Activated CD8-positive, alpha-beta T cell treated with anti-CD3 and anti-CD28 coated beads, Interleukin-2, amount 10 ng/mL, durations not matched to agents 7 days and 5 days (primary cell): ENCODE results near the gene C1GALT1. TPM values are rescaled to one million over a fixed set of nuclear protein-coding genes. Genes with fewer than 3 reads are reported as not detected.
"Not testable (repeated sequence)": the region's sequence is repeated elsewhere in the genome, so short reads cannot be mapped to it uniquely, and the experiment has no call there.

Experiments
- ATAC-seq: fragments of 150-1000 bp; cut with Tn5 transposase; one replicate; pipeline ENCODE4 v1.10.0; 2021; ENCODE audit warnings: moderate library complexity
- CTCF ChIA-PET: fragments of 350-600 bp; sonication (Branson Sonifier 250); formaldehyde crosslinking; loops from one replicate; lab custom pipeline; 2021; ENCODE audit warnings: antibody characterized with exemption; lab: Charles Lee
- POLR2A ChIA-PET: fragments of 350-600 bp; sonication (Branson Sonifier 250); formaldehyde crosslinking; loops from one replicate; lab custom pipeline; 2021; ENCODE audit warnings: antibody characterized with exemption; lab: Charles Lee
- DNase-seq: peaks from one replicate; pipeline ENCODE4 v3.0.0-alpha.2; 2020
- H3K27ac Mint-ChIP-seq: one replicate; pipeline ENCODE4 v1.8.0; 2021; ENCODE audit warnings: mild to moderate bottlenecking, mixed read lengths
- H3K27me3 Mint-ChIP-seq: one replicate; pipeline ENCODE4 v1.8.0; 2021; ENCODE audit warnings: low read depth, mixed read lengths
- H3K36me3 Mint-ChIP-seq: one replicate; pipeline ENCODE4 v1.8.0; 2021; ENCODE audit warnings: low read depth, mixed read lengths
- H3K4me1 Mint-ChIP-seq: one replicate; pipeline ENCODE4 v1.8.0; 2021; ENCODE audit warnings: low read depth, mixed read lengths
- H3K4me3 Mint-ChIP-seq: one replicate; pipeline ENCODE4 v1.8.0; 2021; ENCODE audit warnings: mild to moderate bottlenecking, mixed read lengths
- H3K9me3 Mint-ChIP-seq: one replicate; pipeline ENCODE4 v1.8.0; 2022; ENCODE audit warnings: mixed read lengths; ENCODE audit not compliant: insufficient read depth
- total RNA-seq, 2 experiments: library from RNA; stranded (reverse); gene quantifications; one replicate each; pipeline ENCODE4 v1.2.3, GENCODE V29; 2021

The C1GALT1 gene
- total RNA-seq, 2 experiments from 2014 or later, result 47.4 to 50.7 TPM

DNA sequence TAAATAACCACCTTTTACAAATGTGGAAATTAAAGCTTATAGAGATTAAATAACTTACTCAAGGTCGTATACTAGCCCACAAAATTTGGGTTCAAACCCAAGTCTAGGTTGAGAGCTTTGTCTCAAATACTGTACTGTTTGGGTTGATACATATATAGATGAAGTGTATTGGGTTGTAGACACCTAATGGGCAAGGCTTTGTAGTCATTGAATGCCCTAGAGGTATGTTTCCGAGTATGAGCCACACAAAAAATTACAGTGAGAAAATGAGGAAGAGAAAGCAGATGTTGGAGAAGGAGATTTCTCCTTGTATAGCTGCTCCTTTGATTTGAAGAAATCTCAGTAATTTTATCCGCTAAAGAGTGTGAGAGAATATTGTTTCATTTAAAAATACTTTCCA, 60.6 kb downstream of the C1GALT1 start:
- Mint-ChIP-seq H3K27me3 (no peaks in the 10 kb centered on the region), H3K27ac (no peak overlapping the region), H3K4me3 (no peak overlapping the region), H3K9me3 (no peaks in the 10 kb centered on the region), H3K36me3 (peaks cover 67% of the 10 kb centered on the region), H3K4me1 (peaks cover 6% of the 10 kb centered on the region)
- CTCF ChIA-PET, result interaction anchor here (0.9 to 1.0 kb wide), 2 partner anchors 11 to 13 kb away, joined by 3 to 5 read pairs; no protein-coding TSS in a partner anchor
- ATAC-seq, result no peak
- no peak for DNase-seq
- POLR2A ChIA-PET, result no interaction called here

DNA sequence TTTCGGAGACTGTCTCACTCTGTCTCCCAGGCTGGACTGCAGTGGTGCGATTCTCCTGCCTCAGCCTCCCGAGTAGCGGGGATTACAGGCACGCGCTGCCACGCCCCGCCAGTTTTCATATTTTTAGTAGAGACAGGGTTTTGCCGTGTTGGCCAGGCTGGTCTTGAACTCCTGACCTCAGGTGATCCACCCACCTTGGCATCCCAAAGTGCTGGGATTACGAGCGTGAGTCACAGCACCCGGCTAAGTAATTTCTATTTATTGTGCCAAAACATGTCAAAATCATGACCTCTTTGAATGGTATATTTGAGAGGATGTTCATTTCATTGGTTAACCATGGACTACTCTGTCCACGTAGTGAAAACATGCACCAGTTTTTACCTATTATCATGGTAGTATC, 62.9 kb downstream of the C1GALT1 start:
- POLR2A ChIA-PET, H3K27ac Mint-ChIP-seq, H3K27me3 Mint-ChIP-seq, DNase-seq, CTCF ChIA-PET, ATAC-seq, H3K4me1 Mint-ChIP-seq, H3K4me3 Mint-ChIP-seq, H3K9me3 Mint-ChIP-seq: not testable (repeated sequence)
- peaks cover 49% of the 10 kb centered on the region for H3K36me3 Mint-ChIP-seq

DNA sequence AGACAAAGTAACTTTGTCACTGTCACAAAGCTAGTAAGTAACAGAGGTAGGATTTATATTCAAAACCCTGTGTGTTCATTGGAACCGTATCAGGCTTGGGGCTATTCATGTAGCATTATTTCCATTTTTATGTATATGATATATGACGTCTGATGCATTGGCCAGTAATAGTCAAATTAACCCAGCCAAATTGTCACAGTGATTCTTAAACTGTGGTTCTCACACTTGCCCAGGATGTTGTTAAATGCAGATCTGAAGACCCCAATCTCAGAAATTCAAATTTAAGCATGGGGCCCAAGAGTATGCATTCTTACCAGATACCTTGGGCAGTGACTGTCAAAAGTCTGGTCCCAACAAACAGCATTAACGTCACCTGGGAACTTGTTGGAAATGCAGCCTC, 63.9 kb downstream of the C1GALT1 start:
- DNase-seq, result no peak
- no peak for ATAC-seq
- no peak overlapping the region for H3K4me3 Mint-ChIP-seq
- peaks cover 51% of the 10 kb centered on the region for H3K36me3 Mint-ChIP-seq
- peaks cover 8% of the 10 kb centered on the region for H3K4me1 Mint-ChIP-seq
- no peak overlapping the region for H3K27ac Mint-ChIP-seq
- H3K27me3 Mint-ChIP-seq, result no peaks in the 10 kb centered on the region
- ChIA-PET POLR2A (interaction anchor here (0.9 kb wide), 1 partner anchor 133 kb away, joined by 3 read pairs; no protein-coding TSS in a partner anchor), CTCF (no interaction called here)
- no peaks in the 10 kb centered on the region for H3K9me3 Mint-ChIP-seq

DNA sequence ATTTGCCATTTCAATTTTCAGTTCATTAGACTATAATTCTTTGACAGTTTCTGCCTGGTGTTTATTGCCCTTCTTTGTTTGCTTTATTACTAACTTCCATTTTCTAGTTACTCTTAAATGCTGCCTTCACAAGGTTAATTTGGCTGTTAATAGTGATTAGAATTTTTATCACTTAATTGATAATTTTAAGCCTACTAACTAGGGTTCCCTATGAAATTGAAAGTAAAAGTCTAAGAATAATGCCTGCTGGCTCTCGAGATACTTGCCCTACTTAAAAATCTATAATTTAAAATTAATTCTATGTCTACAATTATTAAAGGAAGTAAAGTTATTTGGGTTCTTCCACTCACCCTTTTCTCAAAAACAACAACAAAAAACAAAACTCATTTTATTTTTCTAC, 65.3 kb downstream of the C1GALT1 start:
- ChIA-PET POLR2A (no interaction called here), CTCF (no interaction called here)
- Mint-ChIP-seq H3K27ac (no peak overlapping the region), H3K4me3 (peak overlapping the region; percentile 40), H3K36me3 (peaks cover 54% of the 10 kb centered on the region), H3K27me3 (no peaks in the 10 kb centered on the region), H3K4me1 (peaks cover 8% of the 10 kb centered on the region), H3K9me3 (no peaks in the 10 kb centered on the region)
- ATAC-seq (no peak), DNase-seq (no peak)

DNA sequence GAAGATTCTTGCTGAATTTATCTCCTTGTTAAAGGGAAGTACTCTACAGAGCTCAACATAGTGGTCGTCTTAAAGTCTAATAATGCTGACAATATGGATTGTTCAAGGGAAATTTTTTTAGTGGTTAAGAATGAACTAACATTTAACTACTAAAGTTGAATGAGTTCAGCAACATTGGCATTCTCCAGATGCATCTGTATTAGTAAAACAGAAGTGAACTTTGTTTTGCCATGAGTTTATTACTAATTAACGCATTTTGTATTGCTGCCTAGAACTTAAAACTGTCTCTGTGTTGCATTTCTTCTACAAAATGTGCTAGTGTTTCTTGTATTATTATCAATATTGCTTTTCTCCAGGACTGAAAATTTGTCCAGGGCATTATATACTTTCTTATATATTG, 67.5 kb downstream of the C1GALT1 start:
- ChIA-PET POLR2A (no interaction called here), CTCF (interaction anchor here (0.9 to 1.8 kb wide), 2 partner anchors 10 to 12 kb away, joined by 3 to 5 read pairs; no protein-coding TSS in a partner anchor)
- H3K4me3 Mint-ChIP-seq, result no peak overlapping the region
- H3K4me1 Mint-ChIP-seq, result peaks cover 8% of the 10 kb centered on the region
- ATAC-seq (no peak), DNase-seq (no peak)
- H3K9me3 Mint-ChIP-seq, result no peaks in the 10 kb centered on the region
- no peaks in the 10 kb centered on the region for H3K27me3 Mint-ChIP-seq
- H3K36me3 Mint-ChIP-seq, result peaks cover 51% of the 10 kb centered on the region
- no peak overlapping the region for H3K27ac Mint-ChIP-seq

DNA sequence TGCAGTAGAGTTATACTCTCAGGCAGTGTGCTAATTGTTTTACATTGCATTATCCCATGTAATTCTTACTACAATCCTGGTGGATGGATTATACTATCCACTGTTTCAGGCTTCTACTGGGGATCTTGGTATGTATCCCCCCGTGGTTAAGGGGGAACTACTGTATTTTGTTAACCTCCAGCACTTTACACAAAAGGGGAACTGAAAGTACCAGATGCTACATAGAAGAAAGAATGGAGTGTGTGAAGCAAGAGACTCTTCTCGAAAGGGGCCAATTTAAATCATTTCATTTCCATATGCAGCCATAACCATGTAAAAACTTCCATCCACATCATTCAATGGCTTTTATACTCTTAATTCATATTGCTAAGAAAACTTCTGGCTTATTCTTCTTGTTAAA, 69.4 kb downstream of the C1GALT1 start:
- DNase-seq (no peak), ATAC-seq (no peak)
- no peaks in the 10 kb centered on the region for H3K9me3 Mint-ChIP-seq
- no peak overlapping the region for H3K4me3 Mint-ChIP-seq
- H3K4me1 Mint-ChIP-seq, result peaks cover 10% of the 10 kb centered on the region
- CTCF ChIA-PET, result interaction anchor here (1.4 kb wide), 1 partner anchor 43 kb away, joined by 3 read pairs; no protein-coding TSS in a partner anchor
- no peaks in the 10 kb centered on the region for H3K27me3 Mint-ChIP-seq
- POLR2A ChIA-PET, result no interaction called here
- peaks cover 46% of the 10 kb centered on the region for H3K36me3 Mint-ChIP-seq
- no peak overlapping the region for H3K27ac Mint-ChIP-seq

DNA sequence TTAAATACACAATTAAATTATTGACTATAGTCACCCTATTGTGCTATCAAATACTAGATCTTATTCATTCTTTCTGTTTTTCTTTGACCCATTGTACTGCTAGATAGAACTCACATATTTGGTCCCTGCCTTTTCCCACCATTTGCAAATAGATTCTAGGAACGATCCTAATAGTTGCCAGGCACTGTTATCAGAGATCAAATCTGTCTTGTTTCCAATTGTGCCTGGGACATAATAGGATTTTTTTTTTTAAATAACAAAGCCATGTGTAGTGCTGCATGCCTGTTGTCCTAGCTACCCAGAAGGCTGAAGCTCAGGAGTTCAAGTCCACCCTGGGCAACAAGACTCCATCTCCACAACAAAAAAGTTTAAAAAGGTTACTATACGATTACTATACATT, 72.0 kb downstream of the C1GALT1 start:
- no peaks in the 10 kb centered on the region for H3K27me3 Mint-ChIP-seq
- CTCF ChIA-PET, result interaction anchor here (1.0 kb wide), 1 partner anchor 151 kb away, joined by 3 read pairs; no protein-coding TSS in a partner anchor
- H3K27ac Mint-ChIP-seq, result no peak overlapping the region
- peaks cover 52% of the 10 kb centered on the region for H3K36me3 Mint-ChIP-seq
- ATAC-seq (no peak), DNase-seq (no peak)
- no peaks in the 10 kb centered on the region for H3K9me3 Mint-ChIP-seq
- POLR2A ChIA-PET, result interaction anchor here (1.5 kb wide), 1 partner anchor 72 kb away, joined by 4 read pairs; the partner anchor contains the start of gene C1GALT1
- H3K4me3 Mint-ChIP-seq, result no peak overlapping the region
- peaks cover 22% of the 10 kb centered on the region for H3K4me1 Mint-ChIP-seq

DNA sequence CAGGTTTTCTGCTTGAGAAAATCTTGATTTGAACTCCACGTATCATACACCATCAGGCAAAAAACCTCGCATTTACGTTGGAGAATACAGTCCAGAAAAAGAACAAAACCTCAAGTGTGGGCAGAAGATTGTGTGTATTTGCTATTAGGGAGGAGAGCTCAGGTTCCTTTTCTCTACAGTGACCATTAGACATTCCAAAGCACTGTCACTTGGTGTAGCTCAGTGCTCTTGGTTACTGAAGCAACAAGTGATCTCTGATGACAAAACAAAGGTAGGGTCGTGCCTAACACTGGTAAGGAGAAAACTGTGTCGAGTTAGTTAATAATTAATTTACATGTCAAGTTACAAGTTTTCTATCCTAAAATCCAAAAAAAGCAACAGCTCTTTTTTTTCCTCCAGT, 72.6 kb downstream of the C1GALT1 start:
- H3K4me3 Mint-ChIP-seq, result no peak overlapping the region

DNA sequence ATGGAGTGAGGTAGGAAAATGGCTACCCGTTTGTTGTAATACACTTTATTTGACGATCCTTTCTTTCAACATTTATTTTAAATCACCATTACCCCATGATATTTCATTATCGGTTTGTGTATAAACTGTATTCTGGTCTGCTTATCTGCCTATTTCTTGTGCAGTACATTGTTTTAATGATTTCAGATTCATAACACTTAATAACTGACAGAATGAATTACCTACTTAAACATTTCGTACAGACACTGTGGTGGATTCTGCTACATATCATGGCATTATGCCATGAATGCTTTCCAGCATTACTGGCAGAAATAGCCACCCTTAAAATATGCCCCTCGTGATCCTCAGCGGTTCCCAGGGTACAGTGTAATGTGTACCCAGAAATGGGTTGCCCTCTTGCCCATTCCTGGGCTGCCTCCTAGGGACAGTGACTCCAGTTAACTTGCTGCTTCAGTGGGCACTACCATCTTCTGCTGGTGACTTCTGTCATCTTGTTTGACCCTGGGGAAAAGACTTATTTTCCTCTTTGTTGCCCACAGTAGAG, 74.5 kb downstream of the C1GALT1 start:
- no peaks in the 10 kb centered on the region for H3K27me3 Mint-ChIP-seq
- H3K9me3 Mint-ChIP-seq, result peaks cover 11% of the 10 kb centered on the region
- H3K36me3 Mint-ChIP-seq, result peaks cover 58% of the 10 kb centered on the region
- peak overlapping the region; percentile 65 for H3K27ac Mint-ChIP-seq
- DNase-seq (no peak), ATAC-seq (no peak)
- peak overlapping the region; percentile 13 for H3K4me3 Mint-ChIP-seq
- H3K4me1 Mint-ChIP-seq, result peaks cover 42% of the 10 kb centered on the region
- ChIA-PET POLR2A (interaction anchor here (4.5 kb wide), 1 partner anchor 74 kb away, joined by 26 read pairs; the partner anchor contains the start of gene C1GALT1), CTCF (interaction anchor here (1.6 to 1.9 kb wide), 2 partner anchors 74 to 99 kb away, joined by 5 to 7 read pairs; partner anchors contain the start of gene C1GALT1)

More for the DNA sequence above, 72.6 kb downstream of the C1GALT1 start:
- Mint-ChIP-seq H3K27ac (no peak overlapping the region), H3K9me3 (no peaks in the 10 kb centered on the region), H3K27me3 (no peaks in the 10 kb centered on the region), H3K4me1 (peaks cover 28% of the 10 kb centered on the region), H3K36me3 (peaks cover 58% of the 10 kb centered on the region)
- ChIA-PET CTCF (interaction anchor here (1.0 kb wide), 1 partner anchor 152 kb away, joined by 3 read pairs; no protein-coding TSS in a partner anchor), POLR2A (interaction anchor here (0.6 kb wide), 1 partner anchor 72 kb away, joined by 3 read pairs; no protein-coding TSS in a partner anchor)
- ATAC-seq (no peak), DNase-seq (no peak)

DNA sequence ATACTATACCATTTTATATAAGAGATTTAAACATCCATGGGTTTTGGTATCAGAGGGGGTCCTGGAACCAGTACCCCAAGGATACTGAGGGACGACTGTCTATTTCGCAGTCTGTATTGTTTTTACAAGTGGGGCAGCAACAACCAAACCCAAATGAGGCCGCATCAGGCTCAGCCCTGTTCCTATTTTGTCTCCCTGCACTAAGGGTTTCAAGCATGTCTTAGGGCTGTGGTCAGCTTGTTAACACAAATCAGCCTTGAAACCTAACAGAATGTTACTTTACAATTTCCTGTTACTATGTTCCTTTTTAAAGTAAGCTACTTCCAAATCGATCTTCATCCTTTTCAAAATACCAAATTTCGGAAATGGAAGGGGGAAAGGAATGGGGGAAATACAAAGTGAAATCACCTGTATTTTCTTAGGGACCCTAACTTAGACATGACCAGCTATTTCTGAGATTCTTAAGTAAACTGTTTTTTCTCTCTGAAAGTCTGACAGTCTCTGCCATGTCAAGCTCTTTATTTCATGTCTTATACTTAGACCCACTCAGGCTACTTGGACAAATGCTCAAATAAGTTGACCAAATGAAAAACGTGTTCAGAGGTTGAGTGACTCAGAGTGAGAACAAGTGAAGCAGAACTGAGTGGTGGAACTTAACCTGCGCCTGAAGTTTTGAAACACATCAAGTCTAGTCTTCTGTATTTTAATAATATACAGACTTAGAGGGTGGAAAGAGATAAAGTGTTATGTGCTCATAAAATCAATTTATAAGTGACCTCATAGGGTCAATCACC, 75.8 kb downstream of the C1GALT1 start:
- peaks cover 11% of the 10 kb centered on the region for H3K9me3 Mint-ChIP-seq
- ATAC-seq, result peak; percentile 70
- ChIA-PET CTCF (interaction anchor here (0.7 to 2.4 kb wide), 6 partner anchors 12 to 155 kb away, joined by 3 to 13 read pairs (median 4); partner anchors contain the start of gene C1GALT1), POLR2A (interaction anchor here (1.0 to 4.5 kb wide), 3 partner anchors 67 to 382 kb away, joined by 3 to 26 read pairs (median 3); partner anchors contain the start of gene C1GALT1)
- H3K27ac Mint-ChIP-seq, result peak overlapping the region; percentile 81
- peaks cover 52% of the 10 kb centered on the region for H3K36me3 Mint-ChIP-seq
- H3K4me1 Mint-ChIP-seq, result peaks cover 46% of the 10 kb centered on the region
- DNase-seq, result peak; percentile 33
- no peaks in the 10 kb centered on the region for H3K27me3 Mint-ChIP-seq
- H3K4me3 Mint-ChIP-seq, result peak overlapping the region; percentile 59

DNA sequence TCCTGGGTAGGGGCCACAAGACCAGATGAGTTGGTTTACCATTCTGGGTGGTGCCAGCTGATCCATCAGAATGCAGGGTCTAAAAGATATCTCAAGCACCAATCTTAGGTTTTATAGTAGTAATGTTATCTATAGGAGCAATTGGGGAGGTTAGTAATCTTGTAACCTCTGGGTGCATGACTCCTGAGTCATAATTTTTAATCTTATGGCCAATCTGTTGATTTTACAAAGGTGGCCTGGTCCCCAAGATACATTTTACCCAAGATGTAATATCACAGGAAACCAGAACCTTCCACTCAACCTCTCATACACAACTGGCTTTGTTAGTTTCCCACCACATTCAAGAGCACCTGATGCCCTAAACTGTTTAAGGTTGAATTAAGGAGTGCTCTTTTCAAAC, 79.5 kb downstream of the C1GALT1 start:
- no peak for ATAC-seq
- Mint-ChIP-seq H3K9me3 (peaks cover 11% of the 10 kb centered on the region), H3K27me3 (no peaks in the 10 kb centered on the region)

More for the DNA sequence above, 79.5 kb downstream of the C1GALT1 start:
- POLR2A ChIA-PET, result no interaction called here
- H3K4me1 Mint-ChIP-seq, result peaks cover 43% of the 10 kb centered on the region
- H3K36me3 Mint-ChIP-seq, result peaks cover 28% of the 10 kb centered on the region
- DNase-seq, result no peak
- CTCF ChIA-PET, result no interaction called here
- no peak overlapping the region for H3K27ac Mint-ChIP-seq
- no peak overlapping the region for H3K4me3 Mint-ChIP-seq
